Skeletal muscle tissue (tissue), 4 donors: ENCODE measurements around the gene TESK1. TPM values are rescaled to one million over a fixed set of nuclear protein-coding genes. Genes with fewer than 3 reads are reported as not detected.

Experiments
- H3K27ac ChIP-seq: one replicate; pipeline ENCODE4 v1.7.0; 2013; ENCODE audit warnings: mild to moderate bottlenecking, low read depth, low read length, inconsistent platforms
- H3K27me3 ChIP-seq, 3 donors: one replicate each; pipeline ENCODE4 v1.7.0; 2013; ENCODE audit warnings: low read length in 3 of 3; ENCODE audit not compliant: control insufficient read depth in 3 of 3, insufficient read depth in 3 of 3
- H3K36me3 ChIP-seq, 3 donors: one replicate each; pipeline ENCODE4 v1.7.0; 2013; ENCODE audit warnings: low read length in 3 of 3; ENCODE audit not compliant: control insufficient read depth in 3 of 3, insufficient read depth in 3 of 3
- H3K4me1 ChIP-seq, 3 donors: one replicate each; pipeline ENCODE4 v1.7.0; 2013; ENCODE audit warnings: low read length in 3 of 3, mild to moderate bottlenecking in 3 of 3; ENCODE audit not compliant: control insufficient read depth in 3 of 3, insufficient read depth in 3 of 3
- H3K4me3 ChIP-seq, 3 donors: one replicate each; pipeline ENCODE4 v1.7.0; 2013; ENCODE audit warnings: low read length in 3 of 3
- H3K9ac ChIP-seq, 3 donors: one replicate each; pipeline ENCODE4 v1.7.0; 2013; ENCODE audit warnings: low read length in 3 of 3, mild to moderate bottlenecking in 3 of 3, moderate library complexity in 2 of 3, low read depth in 1 of 3
- H3K9me3 ChIP-seq, 3 donors: one replicate each; pipeline ENCODE4 v1.7.0; 2013; ENCODE audit warnings: low read length in 3 of 3; ENCODE audit not compliant: control insufficient read depth in 3 of 3
- total RNA-seq: library from RNA; depleted of rRNA; stranded (reverse); fragments of >200 nt; gene quantifications from one replicate; pipeline ENCODE4 v1.2.3, GENCODE V29; 2014
- donor health status: Osteomylitis.

TESK1 gene
- total RNA-seq, 1 donor from 2014 or later, result 8.4 TPM

DNA sequence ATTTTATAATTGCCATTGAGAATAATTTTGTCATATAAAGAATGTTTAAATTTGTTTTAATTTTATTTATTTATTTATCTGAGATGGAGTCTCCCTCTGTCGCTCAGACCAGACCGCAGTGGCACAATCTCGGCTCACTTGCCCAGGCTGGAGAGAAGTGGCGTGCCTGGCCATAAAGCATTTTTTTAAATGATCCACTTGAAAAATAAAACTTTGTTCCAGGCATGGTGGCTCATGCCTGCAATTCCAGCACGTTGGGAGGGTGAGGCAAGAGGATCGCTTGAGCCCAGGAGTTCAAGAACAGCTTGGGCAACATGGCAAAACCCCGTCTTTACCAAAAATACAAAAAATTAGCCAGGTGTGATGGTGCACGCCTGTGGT lies 47.8 kb downstream of the TESK1 start:
- Histone ChIP-seq H3K9ac (no peak overlapping the region), H3K4me3 (no peak overlapping the region), H3K27ac (no peak overlapping the region), H3K27me3 (no peaks in the 10 kb centered on the region), H3K4me1 (peaks cover 7 to 14% (median 10%) of the 10 kb centered on the region in 3 donors), H3K9me3 (no peaks in the 10 kb centered on the region), H3K36me3 (no peaks in the 10 kb centered on the region)

DNA sequence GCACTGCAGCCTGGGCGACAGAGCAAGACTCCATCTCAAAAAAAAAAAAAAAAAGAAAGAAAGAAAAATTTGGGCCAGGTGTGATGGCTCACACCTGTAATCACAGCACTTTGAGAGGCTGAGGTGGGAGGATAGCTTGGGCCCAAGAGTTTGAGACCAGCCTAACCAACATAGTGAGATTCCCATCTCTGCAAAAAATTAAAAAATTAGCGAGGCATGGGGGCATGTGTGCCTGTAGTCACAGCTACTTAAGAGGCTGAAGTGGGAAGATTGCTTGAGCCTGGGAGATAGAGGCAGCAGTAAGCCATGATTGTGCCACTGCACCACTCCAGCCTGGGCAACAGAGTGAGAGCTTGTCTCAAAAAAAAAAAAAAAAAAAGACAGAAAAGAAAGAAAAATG lies 48.5 kb downstream of the TESK1 start:
- H3K27ac ChIP-seq, result no peak overlapping the region

DNA sequence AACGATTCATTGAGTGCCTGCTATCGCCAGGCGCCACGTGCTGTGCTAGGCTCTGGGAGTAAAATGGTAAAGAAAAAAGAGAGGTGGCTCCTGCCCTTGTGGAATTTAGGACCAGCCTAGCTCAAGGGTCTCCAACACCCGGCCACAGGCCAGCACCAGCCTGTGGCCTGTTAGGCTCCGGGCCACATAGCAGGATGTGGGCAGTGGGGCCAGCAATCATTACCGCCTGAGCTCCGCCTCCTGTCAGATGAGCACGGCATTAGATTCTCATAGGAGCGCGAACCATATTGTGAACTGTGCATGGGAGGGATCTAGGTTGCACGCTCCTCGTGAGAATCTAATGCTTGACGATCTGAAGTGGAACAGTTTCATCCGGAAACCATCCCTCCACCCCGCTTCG lies 51.3 kb downstream of the TESK1 start:
- Histone ChIP-seq H3K9me3 (no peaks in the 10 kb centered on the region), H3K9ac (no peak overlapping the region), H3K27ac (peak overlapping the region; percentile 99), H3K36me3 (peaks cover 9 to 11% (median 11%) of the 10 kb centered on the region in 3 donors), H3K4me1 (peaks cover 26 to 35% (median 28%) of the 10 kb centered on the region in 3 donors), H3K27me3 (no peaks in the 10 kb centered on the region), H3K4me3 (no peak overlapping the region)

More for the DNA sequence above, 48.5 kb downstream of the TESK1 start:
- no peaks in the 10 kb centered on the region for H3K36me3 ChIP-seq
- H3K4me1 ChIP-seq, result peaks cover 7 to 14% (median 10%) of the 10 kb centered on the region in 3 donors
- no peaks in the 10 kb centered on the region for H3K9me3 ChIP-seq
- H3K27me3 ChIP-seq, result no peaks in the 10 kb centered on the region
- no peak overlapping the region for H3K4me3 ChIP-seq
- H3K9ac ChIP-seq, result no peak overlapping the region

DNA sequence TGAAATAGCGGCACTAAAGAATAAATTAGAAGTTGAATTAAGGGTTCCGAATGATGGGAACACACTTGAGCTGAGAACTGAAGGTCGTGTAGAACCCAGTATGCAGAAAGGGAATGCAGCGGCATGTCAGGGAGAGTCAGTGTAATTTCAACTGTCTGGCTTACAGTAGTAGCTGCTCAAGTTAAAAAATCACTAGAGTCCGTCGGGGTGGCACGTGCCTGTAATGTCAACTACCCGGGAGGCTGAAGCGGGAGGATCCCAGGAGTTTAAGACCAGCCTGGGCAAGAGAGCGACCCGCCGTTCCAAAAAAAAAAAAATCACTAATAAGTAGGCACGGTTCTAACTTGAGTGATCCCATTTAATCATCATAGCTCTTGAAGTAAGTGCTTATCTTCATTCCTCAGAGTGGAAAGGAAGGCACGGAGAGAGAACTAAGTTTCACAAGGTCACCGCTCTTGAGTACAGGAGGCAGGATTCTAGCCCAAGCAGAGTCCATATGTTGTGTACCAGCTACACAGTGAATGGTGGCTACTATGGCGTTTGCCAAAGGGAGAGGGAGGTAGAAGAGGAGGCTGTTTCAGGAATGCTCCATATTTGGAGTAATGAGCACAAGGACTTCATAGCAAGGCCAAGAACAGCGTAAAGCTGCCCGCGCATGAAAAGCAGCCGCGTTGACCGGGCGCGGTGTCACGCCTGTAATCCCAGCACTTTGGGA lies 51.9 kb downstream of the TESK1 start:
- Histone ChIP-seq H3K9ac (peak overlapping the region; percentile 95 to 99 (median 99)), H3K27me3 (no peaks in the 10 kb centered on the region), H3K9me3 (no peaks in the 10 kb centered on the region), H3K4me3 (peak overlapping the region; percentile 60 to 76 (median 75)), H3K27ac (peak overlapping the region; percentile 99), H3K36me3 (peaks cover 9 to 11% (median 11%) of the 10 kb centered on the region in 3 donors), H3K4me1 (peaks cover 26 to 39% (median 28%) of the 10 kb centered on the region in 3 donors)

DNA sequence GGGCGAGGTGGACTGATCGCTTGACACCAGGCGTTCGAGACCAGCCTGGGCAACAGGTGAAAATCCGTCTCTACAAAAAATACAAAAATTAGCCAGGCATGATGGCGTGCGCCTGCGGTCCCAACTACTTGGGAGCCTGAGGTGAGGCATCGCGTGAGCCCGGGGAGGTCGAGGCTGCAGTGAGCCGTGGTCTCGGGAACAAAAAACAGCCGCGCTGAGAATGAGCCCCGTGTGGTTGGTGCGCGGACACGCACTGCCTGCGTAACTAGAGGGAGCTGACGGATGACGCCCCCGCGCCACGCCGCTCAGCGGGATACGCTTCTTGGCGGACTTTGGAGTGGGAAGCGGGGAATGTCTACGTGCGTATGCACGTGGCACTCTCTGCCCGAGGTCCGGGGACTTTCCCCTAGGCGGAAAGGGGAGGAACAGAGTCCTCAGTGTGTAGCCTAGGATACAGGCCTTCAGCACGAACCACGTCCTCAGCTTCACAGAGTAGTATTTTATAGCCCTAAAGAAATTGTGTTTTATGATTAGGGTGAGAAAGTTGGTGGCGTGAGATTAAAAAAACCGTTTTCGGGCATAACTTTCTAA lies 52.6 kb downstream of the TESK1 start, which contains the start of gene RMRP:
Gene RMRP, minus strand, starts transcription at position 474 of the 591 bp plus-strand sequence.
- H3K9me3 ChIP-seq, result no peaks in the 10 kb centered on the region
- peak within 1 kb of the TSS; percentile 99 for H3K27ac ChIP-seq
- H3K4me3 ChIP-seq, result peak within 1 kb of the TSS; percentile 76 to 91 (median 90)
- no peaks in the 10 kb centered on the region for H3K27me3 ChIP-seq
- peaks cover 26 to 44% (median 28%) of the 10 kb centered on the region in 3 donors for H3K4me1 ChIP-seq
- H3K9ac ChIP-seq, result peak within 1 kb of the TSS; percentile 95 to 99 (median 99)
- H3K36me3 ChIP-seq, result peaks cover 9 to 11% (median 11%) of the 10 kb centered on the region in 3 donors

DNA sequence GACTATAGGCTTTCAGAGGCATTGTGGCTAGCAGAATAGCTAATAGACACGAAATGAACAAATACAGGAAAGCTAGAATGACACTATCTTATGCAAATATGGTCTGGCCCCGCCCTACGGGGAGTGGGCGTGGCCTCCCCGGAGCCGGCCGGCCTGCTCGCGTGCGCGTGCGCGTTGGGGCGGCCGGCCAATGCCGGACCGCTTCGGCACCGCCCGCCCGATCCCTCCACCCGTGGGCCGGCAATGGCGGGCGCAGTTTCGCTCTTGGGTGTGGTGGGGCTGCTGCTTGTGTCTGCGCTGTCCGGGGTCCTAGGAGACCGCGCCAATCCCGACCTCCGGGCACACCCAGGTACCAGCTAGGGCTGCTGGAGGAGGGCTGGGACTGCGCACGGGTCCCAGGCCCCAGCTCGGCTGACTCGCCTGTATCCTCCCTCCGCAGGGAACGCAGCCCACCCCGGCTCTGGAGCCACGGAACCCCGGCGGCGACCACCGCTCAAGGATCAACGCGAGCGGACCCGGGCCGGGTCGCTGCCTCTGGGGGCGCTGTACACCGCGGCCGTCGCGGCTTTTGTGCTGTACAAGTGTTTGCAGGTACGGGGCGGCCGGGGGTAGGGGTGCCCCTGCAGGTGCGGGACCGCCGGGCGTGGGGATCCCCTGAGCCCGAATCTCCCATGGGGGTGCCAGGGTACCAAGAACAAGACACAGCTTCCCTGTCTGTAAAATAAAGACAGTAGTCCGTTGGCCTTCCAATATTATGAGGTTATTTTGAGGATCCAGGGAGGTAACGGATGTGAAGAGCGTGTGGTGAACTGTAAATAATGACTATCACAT lies 53.3 kb downstream of the TESK1 start, which contains the start of gene CCDC107:
Gene CCDC107, plus strand, starts transcription at position 156 of the 831 bp plus-strand sequence. Its CDS starts 88 bp downstream, at position 244.
- Histone ChIP-seq H3K9me3 (no peaks in the 10 kb centered on the region), H3K4me3 (peak within 1 kb of the TSS; percentile 76 to 91 (median 90)), H3K4me1 (peaks cover 26 to 44% (median 28%) of the 10 kb centered on the region in 3 donors), H3K27ac (peak within 1 kb of the TSS; percentile 99), H3K36me3 (peaks cover 9 to 11% (median 11%) of the 10 kb centered on the region in 3 donors), H3K27me3 (no peaks in the 10 kb centered on the region), H3K9ac (peak within 1 kb of the TSS; percentile 95 to 99 (median 99))

DNA sequence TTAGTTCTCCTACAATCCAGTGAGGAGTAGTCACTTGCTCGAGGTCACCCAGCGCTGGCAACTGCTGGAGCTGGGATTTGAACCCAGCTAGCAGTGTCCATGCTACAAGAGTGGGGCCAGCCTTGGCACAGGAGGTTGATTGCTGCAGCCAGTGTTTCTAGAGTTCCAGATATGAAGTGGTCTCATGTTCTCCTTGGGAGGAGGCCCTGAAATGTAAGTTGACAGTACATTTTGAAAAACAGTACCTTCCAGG lies 53.8 kb downstream of the TESK1 start:
- H3K4me1 ChIP-seq, result peaks cover 28 to 44% (median 28%) of the 10 kb centered on the region in 3 donors
- H3K27me3 ChIP-seq, result no peaks in the 10 kb centered on the region
- no peaks in the 10 kb centered on the region for H3K9me3 ChIP-seq
- H3K4me3 ChIP-seq, result peak overlapping the region; percentile 76 to 91 (median 90)
- H3K27ac ChIP-seq, result peak overlapping the region; percentile 99
- peaks cover 9 to 11% (median 11%) of the 10 kb centered on the region in 3 donors for H3K36me3 ChIP-seq
- H3K9ac ChIP-seq, result peak overlapping the region; percentile 95 to 99 (median 99)

DNA sequence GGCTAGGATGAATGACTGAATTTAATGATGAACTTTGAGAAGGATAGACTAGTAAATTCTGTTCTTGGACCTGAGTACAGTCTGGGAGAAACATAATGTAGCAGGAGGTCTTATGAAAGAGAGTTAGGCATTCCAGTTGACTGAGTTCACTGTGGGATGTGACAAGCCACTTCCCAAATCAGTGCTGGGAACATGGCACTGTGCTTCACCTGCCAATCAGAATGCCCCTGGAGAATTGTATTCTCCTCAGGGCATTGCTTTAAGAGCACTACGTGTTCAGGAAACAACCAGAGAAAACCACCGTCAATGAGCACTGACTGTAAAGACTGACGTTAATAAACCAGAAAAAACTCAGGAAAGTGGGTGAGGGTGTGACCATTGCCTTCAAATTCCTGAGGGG lies 54.3 kb downstream of the TESK1 start:
- H3K36me3 ChIP-seq, result peaks cover 9 to 11% (median 11%) of the 10 kb centered on the region in 3 donors
- H3K9me3 ChIP-seq, result no peaks in the 10 kb centered on the region
- no peaks in the 10 kb centered on the region for H3K27me3 ChIP-seq
- peak overlapping the region; percentile 95 to 99 (median 99) for H3K9ac ChIP-seq
- H3K27ac ChIP-seq, result peak overlapping the region; percentile 99
- H3K4me1 ChIP-seq, result peaks cover 28 to 46% (median 30%) of the 10 kb centered on the region in 3 donors
- H3K4me3 ChIP-seq, result peak overlapping the region in 2 of 3 donors; percentile 41 to 91
